Fibroblast of lung (primary cell): Measurements from ENCODE around the gene AMN.

ENCODE experiments used
- EZH2 ChIP-seq: IDR thresholded peaks from 2 replicates; pipeline ENCODE4 v1.5.1; 2012; ENCODE audit warnings: low read length, control low read depth, mild to moderate bottlenecking; ENCODE audit errors: missing control alignments
- TF ChIP-seq, protein P1 (sequence below), 2 donors: IDR thresholded peaks in 1 of 2; conservative IDR thresholded peaks in 1 of 2; 1 replicate in 1 of 2; 2 replicates in 1 of 2; pipeline ENCODE4 v1.5.1; 2011 to 2012; ENCODE audit warnings: low read length in 2 of 2, control low read depth in 1 of 2, inconsistent platforms in 1 of 2, low read depth in 1 of 2, mild to moderate bottlenecking in 1 of 2

DNA sequence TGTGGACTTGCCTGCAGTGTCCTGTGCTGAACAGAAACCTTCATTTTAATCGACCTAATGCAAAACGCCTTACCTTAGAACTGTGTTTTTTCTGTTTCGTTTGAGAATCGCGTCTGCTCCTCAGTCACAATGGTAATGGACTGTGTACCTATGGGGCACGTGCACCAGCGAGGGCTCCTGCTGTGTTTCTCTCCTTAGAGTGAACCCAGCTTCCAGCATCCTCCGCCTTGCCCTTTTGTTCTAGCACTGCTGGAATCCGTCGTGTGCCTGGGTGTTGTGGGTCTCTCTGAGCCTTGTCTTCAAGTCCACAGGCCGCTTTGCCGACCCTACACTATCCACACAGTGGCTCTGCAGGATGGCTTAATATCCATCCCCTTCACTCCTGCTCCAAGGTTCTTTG lies 3.6 kb downstream of the AMN start:
- TF ChIP-seq, protein P1, sequence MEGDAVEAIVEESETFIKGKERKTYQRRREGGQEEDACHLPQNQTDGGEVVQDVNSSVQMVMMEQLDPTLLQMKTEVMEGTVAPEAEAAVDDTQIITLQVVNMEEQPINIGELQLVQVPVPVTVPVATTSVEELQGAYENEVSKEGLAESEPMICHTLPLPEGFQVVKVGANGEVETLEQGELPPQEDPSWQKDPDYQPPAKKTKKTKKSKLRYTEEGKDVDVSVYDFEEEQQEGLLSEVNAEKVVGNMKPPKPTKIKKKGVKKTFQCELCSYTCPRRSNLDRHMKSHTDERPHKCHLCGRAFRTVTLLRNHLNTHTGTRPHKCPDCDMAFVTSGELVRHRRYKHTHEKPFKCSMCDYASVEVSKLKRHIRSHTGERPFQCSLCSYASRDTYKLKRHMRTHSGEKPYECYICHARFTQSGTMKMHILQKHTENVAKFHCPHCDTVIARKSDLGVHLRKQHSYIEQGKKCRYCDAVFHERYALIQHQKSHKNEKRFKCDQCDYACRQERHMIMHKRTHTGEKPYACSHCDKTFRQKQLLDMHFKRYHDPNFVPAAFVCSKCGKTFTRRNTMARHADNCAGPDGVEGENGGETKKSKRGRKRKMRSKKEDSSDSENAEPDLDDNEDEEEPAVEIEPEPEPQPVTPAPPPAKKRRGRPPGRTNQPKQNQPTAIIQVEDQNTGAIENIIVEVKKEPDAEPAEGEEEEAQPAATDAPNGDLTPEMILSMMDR (conservative IDR thresholded peaks at IDR 0.05 in 1 of 2, IDR thresholded peaks at IDR 0.05 in 1 of 2; ENCODE audit: low read depth in 1 of 2, low read length in 2 of 2): no peak
- TF ChIP-seq EZH2: no peak
